Tibial artery (tissue), 4 donors: ENCODE measurements around the gene KLHL14.

Experiments used
- DNase-seq, 2 donors: peaks; one replicate each; pipeline ENCODE4 v3.0.0-alpha.2; 2019
- H3K27ac ChIP-seq, 2 donors: fragments of 200-600 bp; sonication (generic) in 1 of 2; 1 replicate in 1 of 2; 2 replicates in 1 of 2; pipeline ENCODE4 v1.5.1; 2018 to 2019; ENCODE audit warnings: mild to moderate bottlenecking in 1 of 2
- H3K27me3 ChIP-seq, 2 donors: fragments of 200-600 bp; sonication (generic) in 1 of 2; one replicate each; pipeline versions ENCODE4 v1.5.1 to v1.6.0; 2016 to 2019
- H3K36me3 ChIP-seq, 3 donors: fragments of 200-600 bp; sonication (generic) in 2 of 3; one replicate each; pipeline ENCODE4 v1.5.1; 2016 to 2019; ENCODE audit warnings: mild to moderate bottlenecking in 2 of 3
- H3K4me1 ChIP-seq, 4 donors: fragments of 200-600 bp; sonication (generic) in 2 of 4; 1 replicate in 3 of 4; 2 replicates in 1 of 4; pipeline ENCODE4 v1.5.1; 2016 to 2019
- H3K4me3 ChIP-seq, 2 donors: fragments of 200-600 bp; sonication (generic) in 1 of 2; 1 replicate in 1 of 2; 2 replicates in 1 of 2; pipeline ENCODE4 v1.5.1; 2018 to 2019; ENCODE audit warnings: mild to moderate bottlenecking in 2 of 2
- H3K9me3 ChIP-seq, 3 donors: fragments of 200-600 bp; sonication (generic) in 1 of 3; one replicate each; pipeline ENCODE4 v1.5.1; 2016 to 2019
- intact Hi-C: fragments of 100-400 bp; cut with DNase I; formaldehyde crosslinking; loops from one replicate; pipeline ENCODE4 v1.15.0; 2023; ENCODE audit warnings: low total_unique reads
- TF ChIP-seq, protein P1 (sequence below), 2 experiments: fragments of 200-600 bp in 1 of 2; fragments of 450-650 bp in 1 of 2; IDR thresholded peaks; one replicate each; pipeline ENCODE4 v1.5.1; 2017 to 2019; ENCODE audit warnings: antibody characterized with exemption in 2 of 2, mild to moderate bottlenecking in 1 of 2, moderate library complexity in 1 of 2

KLHL14 gene

DNA sequence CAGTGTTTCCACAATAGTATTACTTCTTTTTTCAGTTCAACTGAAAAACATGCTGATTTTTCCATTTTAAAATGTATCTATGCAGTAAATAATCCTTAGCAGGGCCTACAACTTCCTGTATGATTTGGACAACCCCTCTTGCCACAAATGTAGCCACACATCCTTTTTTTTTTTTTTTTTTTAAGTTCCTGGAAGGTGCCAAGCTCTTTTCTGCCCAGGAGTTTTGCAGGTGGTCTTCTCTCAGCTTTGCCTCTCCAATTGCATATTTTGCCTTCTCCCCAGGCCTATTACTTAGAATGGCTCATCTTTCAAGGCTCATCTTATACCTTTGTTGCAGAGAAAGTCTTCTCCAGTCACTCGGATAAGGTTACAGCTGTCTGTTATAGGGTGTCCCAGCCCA lies 11.6 kb downstream of the KLHL14 start:
- Histone ChIP-seq H3K36me3 (no peaks in the 10 kb centered on the region), H3K27ac (no peak overlapping the region), H3K27me3 (peaks cover 0 to 2% of the 10 kb centered on the region in 2 donors), H3K9me3 (no peaks in the 10 kb centered on the region), H3K4me1 (no peaks in the 10 kb centered on the region), H3K4me3 (no peak overlapping the region)
- intact Hi-C loops, result no loop called here
- TF ChIP-seq, protein P1, sequence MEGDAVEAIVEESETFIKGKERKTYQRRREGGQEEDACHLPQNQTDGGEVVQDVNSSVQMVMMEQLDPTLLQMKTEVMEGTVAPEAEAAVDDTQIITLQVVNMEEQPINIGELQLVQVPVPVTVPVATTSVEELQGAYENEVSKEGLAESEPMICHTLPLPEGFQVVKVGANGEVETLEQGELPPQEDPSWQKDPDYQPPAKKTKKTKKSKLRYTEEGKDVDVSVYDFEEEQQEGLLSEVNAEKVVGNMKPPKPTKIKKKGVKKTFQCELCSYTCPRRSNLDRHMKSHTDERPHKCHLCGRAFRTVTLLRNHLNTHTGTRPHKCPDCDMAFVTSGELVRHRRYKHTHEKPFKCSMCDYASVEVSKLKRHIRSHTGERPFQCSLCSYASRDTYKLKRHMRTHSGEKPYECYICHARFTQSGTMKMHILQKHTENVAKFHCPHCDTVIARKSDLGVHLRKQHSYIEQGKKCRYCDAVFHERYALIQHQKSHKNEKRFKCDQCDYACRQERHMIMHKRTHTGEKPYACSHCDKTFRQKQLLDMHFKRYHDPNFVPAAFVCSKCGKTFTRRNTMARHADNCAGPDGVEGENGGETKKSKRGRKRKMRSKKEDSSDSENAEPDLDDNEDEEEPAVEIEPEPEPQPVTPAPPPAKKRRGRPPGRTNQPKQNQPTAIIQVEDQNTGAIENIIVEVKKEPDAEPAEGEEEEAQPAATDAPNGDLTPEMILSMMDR (IDR thresholded peaks at IDR 0.05), result no peak
- DNase-seq, result no peak

DNA sequence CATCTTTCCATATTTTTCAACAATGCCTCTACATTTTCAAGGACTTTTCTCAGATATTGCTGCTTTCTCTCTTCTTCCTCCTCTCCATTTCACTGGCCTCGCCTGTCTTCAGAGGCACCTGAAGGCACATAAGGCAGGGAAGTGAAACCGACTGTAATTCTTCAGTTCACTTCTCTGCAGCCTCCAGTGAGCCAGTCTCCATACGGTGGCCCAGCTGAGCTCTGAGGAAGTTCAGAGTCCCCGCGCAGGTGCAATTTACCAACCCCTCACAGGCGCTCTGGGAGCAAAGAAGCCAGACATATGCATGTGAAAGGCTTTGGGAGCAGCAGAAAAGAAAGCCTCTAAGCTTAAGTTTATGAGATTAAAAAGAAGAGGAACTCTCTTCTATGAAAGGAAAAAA lies 12.4 kb downstream of the KLHL14 start:
- H3K9me3 ChIP-seq, result no peaks in the 10 kb centered on the region
- TF ChIP-seq, protein P1 (IDR thresholded peaks at IDR 0.05), result no peak
- no peak for DNase-seq

DNA sequence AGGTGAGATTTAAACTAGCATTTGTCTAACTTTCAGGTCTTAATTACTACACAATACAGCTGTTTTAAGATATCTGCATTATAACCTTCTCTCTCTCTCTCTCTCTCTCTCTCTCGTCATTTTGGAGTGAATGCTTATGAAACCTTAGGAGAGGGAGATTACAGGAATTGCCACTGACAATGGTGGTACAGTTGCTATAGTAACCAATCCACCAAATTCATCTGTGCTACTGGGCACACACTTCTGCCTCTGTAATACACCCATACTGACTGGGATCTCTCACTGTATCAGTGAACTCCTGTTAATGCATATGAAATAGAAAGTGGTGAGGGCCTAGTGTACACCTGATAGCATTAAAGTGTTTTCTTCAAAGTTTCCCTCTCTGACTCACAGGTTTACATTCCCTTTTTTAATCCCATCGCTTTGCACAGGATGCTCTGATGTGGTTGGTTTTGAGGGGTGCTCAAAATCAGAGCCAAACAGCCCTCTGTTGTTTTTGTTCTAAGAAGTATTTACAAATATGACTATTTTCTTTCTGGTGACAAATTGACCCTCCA lies 13.1 kb downstream of the KLHL14 start:
- no peaks in the 10 kb centered on the region for H3K4me1 ChIP-seq
- H3K4me3 ChIP-seq, result no peak overlapping the region
- DNase-seq, result no peak
- no peaks in the 10 kb centered on the region for H3K9me3 ChIP-seq
- TF ChIP-seq, protein P1 (IDR thresholded peaks at IDR 0.05), result no peak
- no peak overlapping the region for H3K27ac ChIP-seq
- no peaks in the 10 kb centered on the region for H3K36me3 ChIP-seq
- intact Hi-C loops, result no loop called here
- no peaks in the 10 kb centered on the region for H3K27me3 ChIP-seq

More for the DNA sequence above, 12.4 kb downstream of the KLHL14 start:
- Histone ChIP-seq H3K27me3 (peaks cover 0 to 2% of the 10 kb centered on the region in 2 donors), H3K36me3 (no peaks in the 10 kb centered on the region), H3K27ac (no peak overlapping the region), H3K4me1 (no peaks in the 10 kb centered on the region), H3K4me3 (no peak overlapping the region)
- intact Hi-C loops, result no loop called here

DNA sequence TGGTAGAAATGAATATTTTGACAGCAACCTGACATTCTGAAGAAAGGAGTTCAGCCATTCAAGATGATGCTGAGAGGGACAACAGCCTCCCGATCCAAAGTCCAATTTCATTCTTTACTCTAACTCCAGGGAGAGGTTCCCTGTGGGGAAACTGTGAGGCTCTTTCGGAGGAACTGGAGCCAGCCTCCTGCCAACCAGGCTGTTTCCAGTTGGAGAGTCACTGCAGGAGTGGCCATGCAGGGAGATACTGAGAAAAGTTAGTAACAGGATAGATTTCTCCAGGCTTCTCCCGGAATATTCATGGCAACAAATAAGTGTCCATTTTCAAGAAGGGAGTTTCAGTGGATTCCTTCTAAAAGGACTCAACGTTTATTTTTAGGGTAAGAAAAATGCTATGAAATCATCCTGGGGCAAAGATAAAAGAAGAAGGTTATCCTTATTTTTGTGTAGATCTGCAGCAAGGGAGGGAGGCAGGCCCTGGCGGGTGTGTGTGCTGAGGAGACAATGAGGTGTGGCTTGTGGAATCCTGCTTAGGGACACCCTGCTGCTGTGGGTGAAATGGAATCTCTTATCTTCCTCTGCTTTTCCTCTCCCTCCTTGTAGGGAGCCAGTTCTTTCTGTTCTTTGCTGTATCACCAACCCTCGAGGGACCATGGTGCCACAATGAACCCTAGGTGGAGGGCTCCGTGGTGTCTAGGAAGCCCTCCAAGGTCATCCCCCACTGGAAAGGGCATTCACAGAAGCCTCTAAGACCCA lies 18.1 kb downstream of the KLHL14 start:
- H3K27me3 ChIP-seq, result no peaks in the 10 kb centered on the region
- no peak overlapping the region for H3K4me3 ChIP-seq
- no peak for DNase-seq
- H3K9me3 ChIP-seq, result no peaks in the 10 kb centered on the region
- no peaks in the 10 kb centered on the region for H3K36me3 ChIP-seq
- TF ChIP-seq, protein P1 (IDR thresholded peaks at IDR 0.05), result no peak
- H3K27ac ChIP-seq, result no peak overlapping the region
- no peaks in the 10 kb centered on the region for H3K4me1 ChIP-seq
- intact Hi-C loops, result no loop called here

DNA sequence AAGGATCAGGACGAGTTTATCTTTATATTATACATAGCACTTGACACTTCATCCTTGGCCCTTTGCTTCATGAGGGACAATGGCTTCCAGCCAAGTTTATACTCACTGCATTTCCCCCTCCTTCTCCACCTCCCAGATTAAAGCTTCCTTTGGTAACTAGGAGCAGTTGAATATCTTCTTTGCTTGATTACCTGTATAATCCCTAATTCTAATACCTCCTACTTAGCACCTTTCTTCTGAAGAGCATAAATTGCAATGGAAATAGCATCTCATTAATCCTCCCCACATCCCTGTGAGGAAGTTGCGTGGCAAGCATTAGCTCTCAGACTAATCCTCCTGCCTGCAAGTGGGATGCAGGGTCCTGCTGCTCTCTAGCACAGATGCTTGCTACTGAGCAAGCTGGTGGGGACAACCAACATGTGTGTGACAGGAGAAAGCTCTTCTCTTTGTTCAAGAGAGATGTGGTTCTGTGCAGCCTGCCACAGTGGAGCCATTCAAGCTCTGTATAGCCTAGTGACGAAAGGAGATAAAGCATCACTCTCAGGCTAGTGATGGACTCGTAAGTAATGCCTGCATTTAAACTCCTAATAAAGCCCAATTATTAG lies 19.1 kb downstream of the KLHL14 start:
- no peak for DNase-seq
- no peaks in the 10 kb centered on the region for H3K27me3 ChIP-seq
- intact Hi-C loops, result no loop called here
- H3K4me3 ChIP-seq, result no peak overlapping the region
- H3K36me3 ChIP-seq, result no peaks in the 10 kb centered on the region
- no peak overlapping the region for H3K27ac ChIP-seq
- TF ChIP-seq, protein P1 (IDR thresholded peaks at IDR 0.05), result no peak
- no peaks in the 10 kb centered on the region for H3K4me1 ChIP-seq
- no peaks in the 10 kb centered on the region for H3K9me3 ChIP-seq
